ENCODE data around the gene ABHD16B.
"Not testable (repeated sequence)": the region's sequence is repeated elsewhere in the genome, so short reads cannot be mapped to it uniquely, and the experiment has no call there.

Gene ABHD16B

GRCh38 chr20:63876489-63877036, 15.3 kb downstream of the ABHD16B start:
- peaks cover 32% of the 10 kb centered on the region for H3K36me3 ChIP-seq (ENCODE audit: control insufficient read depth, insufficient read depth, low read length)

GRCh38 chr20:63877755-63878470, 16.6 kb downstream of the ABHD16B start:
- H3K27me3 ChIP-seq (replicated peaks; ENCODE audit: control insufficient read depth, insufficient read depth, low read length), result no peaks in the 10 kb centered on the region
- H3K36me3 ChIP-seq (ENCODE audit: control insufficient read depth, insufficient read depth, low read length), result peaks cover 37% of the 10 kb centered on the region
- no peak overlapping the region for H3K4me3 ChIP-seq (replicated peaks; ENCODE audit: low read depth, low read length)
- no peak for TF ChIP-seq CTCF (IDR thresholded peaks at IDR 0.05; ENCODE audit: insufficient read depth, low read length, poor library complexity, severe bottlenecking)
- no peak for DNase-seq (ENCODE audit: extremely low read depth, insufficient read length)

More at GRCh38 chr20:63876489-63877036, 15.3 kb downstream of the ABHD16B start:
- H3K27me3 ChIP-seq (replicated peaks; ENCODE audit: control insufficient read depth, insufficient read depth, low read length), result no peaks in the 10 kb centered on the region
- H3K4me3 ChIP-seq (replicated peaks; ENCODE audit: low read depth, low read length), result no peak overlapping the region
- no peak for TF ChIP-seq CTCF (IDR thresholded peaks at IDR 0.05; ENCODE audit: insufficient read depth, low read length, poor library complexity, severe bottlenecking)
- DNase-seq (ENCODE audit: extremely low read depth, insufficient read length), result no peak

DNA sequence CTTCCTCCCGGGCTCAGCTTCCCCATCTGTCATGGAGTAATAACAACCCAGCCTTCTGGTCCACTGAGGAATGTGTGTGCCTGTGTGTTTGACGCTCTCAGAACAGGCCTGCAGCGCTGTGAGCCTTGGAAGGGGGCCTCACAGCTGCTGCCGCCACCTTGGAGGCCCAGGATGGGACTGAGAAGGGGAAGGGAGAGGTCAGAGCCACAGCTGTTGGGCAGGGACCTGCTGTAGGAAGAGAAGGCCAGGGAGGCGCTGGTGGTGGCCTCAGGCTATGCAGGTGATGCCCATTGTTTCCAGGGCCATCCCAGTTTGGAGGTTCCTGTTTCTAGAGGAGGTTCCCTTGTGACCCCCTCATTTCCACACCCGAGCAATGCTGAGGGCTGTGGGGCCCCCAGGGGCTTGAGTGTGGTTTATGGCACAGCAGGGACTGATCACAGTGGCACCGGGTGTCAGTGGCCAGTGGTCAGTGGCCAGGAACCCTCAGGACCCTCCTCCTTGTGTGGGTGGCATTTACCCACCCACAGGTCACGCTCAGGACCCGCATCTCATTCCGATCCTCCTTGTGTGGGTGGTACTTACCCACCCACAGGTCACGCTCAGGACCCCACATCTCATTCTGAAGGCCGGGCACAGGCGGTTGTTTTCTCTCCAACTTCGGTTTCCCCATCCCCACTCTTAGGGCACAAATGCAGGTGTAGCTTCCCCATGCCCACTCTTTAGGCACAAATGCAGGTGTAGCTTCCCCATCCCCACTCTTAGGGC, 17.8 kb downstream of the ABHD16B start:
- Histone ChIP-seq H3K36me3 (ENCODE audit: control insufficient read depth, insufficient read depth, low read length) (peaks cover 40% of the 10 kb centered on the region), H3K4me3 (replicated peaks; ENCODE audit: low read depth, low read length) (no peak overlapping the region), H3K27me3 (replicated peaks; ENCODE audit: control insufficient read depth, insufficient read depth, low read length) (no peaks in the 10 kb centered on the region)
- TF ChIP-seq CTCF (IDR thresholded peaks at IDR 0.05; ENCODE audit: insufficient read depth, low read length, poor library complexity, severe bottlenecking), result no peak
- no peak for DNase-seq (ENCODE audit: extremely low read depth, insufficient read length)

- not testable (repeated sequence) for H3K27me3 ChIP-seq (replicated peaks; ENCODE audit: control insufficient read depth, insufficient read depth, low read length); H3K4me3 ChIP-seq (replicated peaks; ENCODE audit: low read depth, low read length); DNase-seq (ENCODE audit: extremely low read depth, insufficient read length)
- H3K36me3 ChIP-seq (ENCODE audit: control insufficient read depth, insufficient read depth, low read length), result peaks cover 38% of the 10 kb centered on the region
These were observed 19.6 kb downstream of the ABHD16B start for GRCh38 chr20:63880901-63881300.

DNA sequence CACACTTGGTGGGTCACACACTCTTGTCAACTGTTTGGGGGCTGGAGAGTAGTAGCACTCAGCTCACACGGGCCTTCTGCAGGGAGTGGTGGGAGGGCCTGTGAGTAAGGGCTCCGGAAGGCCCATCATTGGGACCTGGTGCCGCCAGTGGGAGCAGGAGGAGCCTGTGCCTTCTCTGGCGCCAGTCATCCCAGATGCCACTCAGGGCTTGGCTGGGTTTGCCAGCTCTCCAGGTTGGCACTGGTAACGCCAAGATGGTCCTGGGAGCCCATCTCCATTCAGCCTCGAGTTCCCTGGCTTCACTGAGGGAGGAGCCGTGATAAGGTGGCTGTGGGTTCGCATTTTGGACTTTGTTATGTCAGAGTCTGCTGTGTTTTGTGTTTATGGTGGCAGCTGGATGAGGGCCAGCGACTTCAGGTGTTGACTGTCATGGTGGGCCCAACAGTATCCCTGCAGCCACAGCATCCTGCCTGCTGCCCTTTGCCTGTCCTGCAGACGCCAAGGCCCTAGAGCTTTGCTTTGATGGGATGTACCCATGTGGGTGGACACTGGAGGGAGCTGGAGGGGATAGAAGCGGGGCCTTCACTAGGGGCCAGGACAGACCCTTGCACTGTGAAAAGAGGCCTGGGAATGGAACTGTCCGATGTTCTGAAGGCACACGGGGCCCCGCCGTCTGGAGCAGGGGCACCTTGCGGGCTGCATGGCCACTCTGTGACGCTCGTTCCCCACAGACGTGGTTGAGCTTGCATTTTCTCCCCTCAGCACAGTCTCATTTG, 20.3 kb downstream of the ABHD16B start:
- TF ChIP-seq CTCF (IDR thresholded peaks at IDR 0.05; ENCODE audit: insufficient read depth, low read length, poor library complexity, severe bottlenecking), result no peak
- Histone ChIP-seq H3K36me3 (ENCODE audit: control insufficient read depth, insufficient read depth, low read length) (peaks cover 39% of the 10 kb centered on the region), H3K27me3 (replicated peaks; ENCODE audit: control insufficient read depth, insufficient read depth, low read length) (no peaks in the 10 kb centered on the region), H3K4me3 (replicated peaks; ENCODE audit: low read depth, low read length) (no peak overlapping the region)
- no peak for DNase-seq (ENCODE audit: extremely low read depth, insufficient read length)
